ENCODE data around the gene RCC1.
"Not testable (repeated sequence)": the region's sequence is repeated elsewhere in the genome, so short reads cannot be mapped to it uniquely, and the experiment has no call there.

RCC1 gene

DNA sequence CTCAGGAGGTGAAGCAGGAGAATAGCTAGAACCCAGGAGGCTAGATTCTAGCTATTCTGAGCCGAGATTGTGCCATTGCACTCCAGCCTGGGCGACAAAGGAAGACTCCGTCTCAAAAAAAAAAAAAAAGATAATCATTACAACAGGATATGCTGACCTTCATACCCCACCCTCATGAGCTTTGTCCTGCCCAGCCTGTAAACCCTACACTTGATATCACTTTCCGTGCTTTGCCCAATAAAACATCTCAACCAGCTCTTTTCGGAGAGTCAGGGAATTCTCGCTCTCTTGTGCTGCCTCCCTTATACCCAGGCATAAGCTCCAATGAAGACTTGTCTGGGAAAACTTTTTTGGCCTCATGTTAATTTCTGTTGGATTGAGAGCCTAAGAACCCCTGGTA is 45.5 kb downstream of the RCC1 start:
- no peak for DNase-seq

DNA sequence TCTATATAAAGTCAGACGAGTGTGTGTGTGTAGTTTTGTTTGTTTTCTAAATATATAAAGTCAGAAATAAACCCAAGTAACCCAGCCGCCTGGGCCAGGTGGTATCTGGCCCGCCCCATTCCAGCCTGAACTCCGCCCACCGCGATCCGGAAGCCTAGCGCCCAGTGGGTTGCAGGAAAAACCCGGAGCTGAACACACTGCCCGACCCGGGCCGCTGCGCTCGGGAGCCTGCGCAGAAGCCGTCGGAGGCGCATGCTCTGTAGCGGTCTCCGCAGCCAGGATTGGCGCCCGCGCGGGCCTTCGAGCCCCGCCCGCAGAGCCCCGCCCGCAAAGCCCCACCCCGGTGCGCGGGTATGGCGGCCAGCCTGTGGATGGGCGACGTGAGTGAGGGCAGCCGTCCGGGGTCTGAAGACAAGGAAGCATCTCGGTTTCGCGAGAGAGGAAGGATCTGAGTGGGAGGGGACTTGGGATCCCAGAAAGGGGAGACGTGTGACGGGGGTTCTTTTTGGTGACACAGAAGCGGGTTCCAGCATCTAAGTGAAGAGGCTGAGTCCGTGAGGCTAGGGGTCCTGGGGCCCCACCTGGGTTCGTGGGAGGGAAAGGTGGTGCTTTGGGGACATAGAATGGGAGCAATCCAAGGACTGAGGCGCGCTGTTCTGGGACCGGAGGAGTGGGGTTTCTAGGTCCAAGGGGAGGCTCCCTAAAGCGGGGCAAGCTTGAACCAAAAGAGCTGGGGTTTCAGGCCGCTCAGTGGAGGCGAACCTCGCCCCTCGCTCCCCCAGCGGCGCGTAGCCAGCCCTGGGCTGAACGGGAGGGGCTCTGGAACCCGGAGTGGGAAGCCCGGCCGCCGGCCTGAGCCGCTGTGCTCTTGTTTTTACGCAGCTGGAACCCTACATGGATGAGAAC is 47.2 kb downstream of the RCC1 start, which contains the start of gene TRNAU1AP:
TRNAU1AP (plus strand) TSS at position 328 of the 906 bp plus-strand sequence; CDS start at position 354, 26 bp downstream.
- peak in 1 of 2 experiments; percentile 79 for DNase-seq

- DNase-seq = no peak
Measured at GRCh38 chr1:28560886-28561285, 55.0 kb downstream of the RCC1 start.

GRCh38 chr1:28564310-28564709 is 58.5 kb downstream of the RCC1 start:
- DNase-seq = no peak

DNA sequence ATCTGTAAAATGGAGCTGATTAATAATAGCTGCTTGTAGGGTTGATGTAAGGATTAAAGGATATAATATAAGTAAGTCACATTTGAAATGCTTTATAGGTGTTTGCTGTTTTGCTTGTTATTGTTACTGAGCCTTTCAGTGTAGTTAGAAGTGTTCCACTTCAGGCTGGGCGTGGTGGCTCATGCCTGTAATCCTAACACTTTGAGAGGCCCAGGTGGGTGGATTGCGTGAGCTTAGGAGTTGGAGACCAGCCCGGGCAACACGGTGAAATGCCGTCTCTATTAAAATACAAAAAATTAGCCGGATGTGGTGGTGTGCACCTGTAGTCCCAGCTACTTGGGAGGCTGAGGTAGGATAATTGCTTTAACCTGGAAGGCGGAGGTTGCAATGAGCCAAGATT is 59.2 kb downstream of the RCC1 start:
- DNase-seq = no peak

- no peak for DNase-seq
Measured at GRCh38 chr1:28565726-28566125, 59.9 kb downstream of the RCC1 start.

DNA sequence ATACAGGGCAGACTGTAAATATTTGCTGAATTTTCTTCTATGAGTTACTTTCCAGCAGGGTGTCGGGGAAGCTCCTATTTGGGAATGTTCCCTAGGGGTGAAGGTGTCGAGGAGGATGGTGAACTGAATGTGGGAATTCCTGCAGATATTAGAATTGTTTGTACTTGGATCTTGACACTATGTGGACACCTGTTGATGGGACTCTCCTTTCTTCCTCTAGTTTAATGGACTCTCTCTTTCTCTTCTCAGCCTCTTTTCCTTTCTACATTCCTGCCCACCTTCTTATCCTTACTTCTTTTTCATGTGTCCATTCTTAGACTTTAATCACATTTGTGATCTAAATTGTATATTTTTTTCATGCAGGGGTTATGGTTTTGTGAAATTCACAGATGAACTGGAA is 61.1 kb downstream of the RCC1 start:
- DNase-seq = no peak

GRCh38 chr1:28571911-28572310 is 66.1 kb downstream of the RCC1 start:
- no peak for DNase-seq

GRCh38 chr1:28572891-28573290 is 67.0 kb downstream of the RCC1 start:
- not testable (repeated sequence) for DNase-seq

DNA sequence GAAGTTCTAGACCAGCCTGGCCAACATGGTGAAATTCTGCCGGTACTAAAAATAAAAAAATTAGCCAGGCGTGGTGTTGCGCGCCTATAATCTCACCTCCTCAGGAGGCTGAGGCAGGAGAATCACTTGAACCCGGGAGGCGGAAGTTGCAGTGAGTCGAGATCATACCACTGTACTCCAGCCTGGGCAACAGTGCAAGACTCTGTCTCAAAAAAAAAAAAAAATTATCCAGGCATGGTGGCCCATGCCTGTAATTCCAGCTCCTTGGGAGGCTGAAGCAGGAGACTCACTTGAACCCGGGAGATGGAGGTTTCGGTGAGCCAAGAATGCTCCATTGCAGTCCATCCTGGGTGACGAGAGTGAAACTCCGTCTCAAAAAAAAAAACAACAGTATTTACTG is 67.7 kb downstream of the RCC1 start:
- no peak for DNase-seq

- DNase-seq = no peak
Measured at GRCh38 chr1:28577052-28577678, 71.3 kb downstream of the RCC1 start.

DNA sequence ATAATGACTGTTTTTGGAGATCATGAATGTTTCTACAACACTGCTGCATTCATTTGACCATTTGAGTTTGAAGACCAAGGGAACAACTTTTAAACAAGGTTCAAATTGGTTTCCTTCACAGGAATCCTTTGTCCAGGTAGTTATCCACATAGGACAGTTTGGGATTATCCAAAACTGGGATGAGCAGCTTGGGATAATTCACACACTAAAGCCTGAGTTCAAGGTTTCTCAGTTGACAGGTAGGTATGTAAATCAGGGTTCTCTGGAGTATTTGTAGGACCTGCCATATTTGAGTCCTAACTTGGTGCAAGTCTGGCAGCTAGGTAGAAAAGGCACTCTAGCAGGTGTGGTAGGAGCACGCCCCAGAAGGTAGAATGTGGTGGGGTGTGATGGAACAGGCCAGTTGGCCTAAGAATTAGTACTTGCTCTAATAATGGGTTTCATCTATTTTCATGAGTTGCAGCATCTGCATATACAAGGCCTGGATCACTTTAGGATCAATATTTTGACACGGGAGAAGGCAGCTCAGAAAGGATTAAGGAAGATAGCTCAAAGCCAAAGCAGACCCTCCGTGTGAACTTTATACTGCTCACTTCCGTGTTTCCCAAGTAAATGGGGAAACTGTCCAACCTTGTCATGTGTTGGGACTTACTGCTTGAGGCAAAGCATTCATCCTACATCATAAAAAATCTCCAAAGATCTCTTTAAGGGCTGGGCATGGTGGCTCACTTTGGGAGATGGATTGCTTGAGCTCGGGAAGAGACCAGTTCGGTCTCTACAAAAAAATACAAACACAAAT is 72.1 kb downstream of the RCC1 start:
- DNase-seq = no peak

- no peak for DNase-seq
Measured at GRCh38 chr1:28578696-28579218, 72.9 kb downstream of the RCC1 start.

DNA sequence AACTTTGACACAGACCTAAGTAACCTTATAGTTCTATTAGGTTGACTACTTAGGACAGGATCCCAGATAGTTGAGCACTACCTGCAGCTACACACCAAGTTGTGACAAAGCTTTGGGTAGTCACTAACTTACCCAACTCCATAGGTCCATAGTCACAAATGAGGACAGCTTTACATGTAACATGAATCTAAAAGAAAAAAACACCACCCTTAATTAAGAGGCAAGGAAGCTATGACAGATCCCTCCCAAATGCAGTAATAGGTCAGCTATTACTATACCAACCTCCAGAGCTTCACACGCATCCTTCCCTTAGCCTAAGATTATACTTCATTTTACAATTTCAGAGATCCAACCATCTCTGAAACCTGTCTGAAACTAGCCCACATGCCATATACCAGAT is 73.6 kb downstream of the RCC1 start:
- DNase-seq = no peak

DNA sequence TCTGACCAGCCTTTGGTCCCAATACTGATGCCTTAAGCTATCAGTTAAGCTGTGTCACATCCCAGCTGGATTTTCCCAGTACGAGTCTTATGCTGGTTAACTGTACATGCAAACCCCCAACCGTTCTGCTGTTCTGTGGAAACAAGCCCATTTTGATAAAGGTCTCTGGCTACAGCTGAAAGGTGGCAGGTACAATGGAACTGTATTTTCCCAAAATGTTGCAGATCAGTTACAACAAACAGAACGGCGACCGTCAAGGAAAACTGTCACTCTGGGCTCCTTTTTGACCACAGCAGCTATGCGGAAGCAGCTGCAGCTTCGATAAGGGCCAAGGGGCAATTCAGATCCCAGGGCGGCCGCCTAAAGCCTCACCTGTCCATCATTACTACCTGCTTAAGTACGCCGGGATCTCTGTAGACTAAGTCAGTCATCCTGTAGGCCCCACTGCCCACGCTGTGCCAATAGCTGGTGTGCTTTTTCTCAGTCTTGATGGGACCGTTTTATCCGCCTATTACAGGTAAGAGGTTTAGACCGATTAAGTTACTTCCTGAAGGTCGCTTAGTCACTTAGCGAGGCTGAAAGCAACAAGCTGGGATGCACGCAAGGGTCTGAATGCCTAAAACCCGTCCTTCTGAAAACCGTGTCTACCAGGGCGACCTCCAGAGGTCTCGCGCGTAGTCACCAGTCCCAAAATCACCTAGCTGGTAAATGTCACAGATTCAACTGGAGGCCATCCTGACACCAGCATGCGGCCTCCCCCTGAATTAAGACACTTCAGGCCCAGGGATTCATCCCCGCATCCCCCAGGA is 75.1 kb downstream of the RCC1 start:
- DNase-seq = peak in 1 of 2 experiments; percentile 33

DNA sequence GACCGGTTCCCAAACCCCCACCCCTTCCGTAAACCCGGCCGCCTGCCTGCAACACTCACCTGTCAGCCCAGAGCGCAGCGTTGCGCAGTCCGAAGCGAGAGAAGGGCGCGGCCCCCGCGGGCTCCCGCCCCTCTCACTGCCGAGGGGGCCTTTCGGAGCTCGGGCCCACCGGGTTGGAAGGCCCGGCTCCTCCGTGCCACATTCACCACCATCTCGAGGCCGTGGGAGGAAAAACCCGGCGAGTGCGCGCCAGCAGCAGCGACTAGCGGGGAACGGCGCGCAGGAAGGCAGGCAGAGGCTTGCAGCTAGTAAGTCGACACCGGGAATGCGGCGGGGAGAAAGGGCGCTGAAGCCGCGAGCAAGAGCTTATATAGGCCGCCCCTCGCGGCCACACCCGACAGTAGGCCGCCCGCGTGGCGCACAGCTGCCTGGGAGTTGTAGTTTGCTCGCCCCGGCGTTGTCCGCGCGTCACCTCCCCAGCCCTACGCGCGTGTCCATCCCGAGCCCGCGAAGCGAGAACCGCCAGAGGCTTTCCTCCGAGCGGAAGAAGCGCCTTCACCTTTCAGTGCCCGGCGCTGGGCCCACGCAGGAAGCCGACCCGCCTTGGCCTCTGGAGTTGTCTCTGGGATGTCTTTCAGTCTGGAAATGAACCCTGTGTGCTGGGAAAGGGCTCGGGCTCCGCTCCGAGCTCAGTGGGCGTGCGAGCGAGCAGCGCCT is 75.8 kb downstream of the RCC1 start:
- peak; percentile 75 to 81 for DNase-seq

- DNase-seq = no peak
Measured at GRCh38 chr1:28582248-28582615, 76.4 kb downstream of the RCC1 start.

GRCh38 chr1:28586585-28587391 is 80.9 kb downstream of the RCC1 start:
- DNase-seq = not testable (repeated sequence)

Data from cerebellar nuclear complex (tissue), 1 donor.